Stimulated activated memory B cell treated with anti-CD40 and anti-IgM and Interleukin-4, amounts not matched to agents 10 μg/mL and 1 μg/mL and 100 μg/mL, for 72 hours (primary cell): ENCODE measurements around the gene ST6GALNAC2.
"Not testable (repeated sequence)": the region's sequence is repeated elsewhere in the genome, so short reads cannot be mapped to it uniquely, and the experiment has no call there.

ENCODE experiments used
- ATAC-seq: fragments of 150-1000 bp; cut with Tn5 transposase; 2 replicates; pipeline ENCODE4 v1.10.0; 2021
- H3K27ac Mint-ChIP-seq: one replicate; pipeline ENCODE4 v1.8.0; 2022; ENCODE audit warnings: mild to moderate bottlenecking, mixed read lengths
- H3K27me3 Mint-ChIP-seq: one replicate; pipeline ENCODE4 v1.8.0; 2022; ENCODE audit warnings: mixed read lengths
- H3K36me3 Mint-ChIP-seq: one replicate; pipeline ENCODE4 v1.8.0; 2022; ENCODE audit warnings: mixed read lengths
- H3K4me1 Mint-ChIP-seq: one replicate; pipeline ENCODE4 v1.8.0; 2022; ENCODE audit warnings: mixed read lengths
- H3K4me3 Mint-ChIP-seq: one replicate; pipeline ENCODE4 v1.8.0; 2022; ENCODE audit warnings: mild to moderate bottlenecking, moderate library complexity, mixed read lengths
- H3K9me3 Mint-ChIP-seq: one replicate; pipeline ENCODE4 v1.8.0; 2022; ENCODE audit warnings: mixed read lengths

The ST6GALNAC2 gene

DNA sequence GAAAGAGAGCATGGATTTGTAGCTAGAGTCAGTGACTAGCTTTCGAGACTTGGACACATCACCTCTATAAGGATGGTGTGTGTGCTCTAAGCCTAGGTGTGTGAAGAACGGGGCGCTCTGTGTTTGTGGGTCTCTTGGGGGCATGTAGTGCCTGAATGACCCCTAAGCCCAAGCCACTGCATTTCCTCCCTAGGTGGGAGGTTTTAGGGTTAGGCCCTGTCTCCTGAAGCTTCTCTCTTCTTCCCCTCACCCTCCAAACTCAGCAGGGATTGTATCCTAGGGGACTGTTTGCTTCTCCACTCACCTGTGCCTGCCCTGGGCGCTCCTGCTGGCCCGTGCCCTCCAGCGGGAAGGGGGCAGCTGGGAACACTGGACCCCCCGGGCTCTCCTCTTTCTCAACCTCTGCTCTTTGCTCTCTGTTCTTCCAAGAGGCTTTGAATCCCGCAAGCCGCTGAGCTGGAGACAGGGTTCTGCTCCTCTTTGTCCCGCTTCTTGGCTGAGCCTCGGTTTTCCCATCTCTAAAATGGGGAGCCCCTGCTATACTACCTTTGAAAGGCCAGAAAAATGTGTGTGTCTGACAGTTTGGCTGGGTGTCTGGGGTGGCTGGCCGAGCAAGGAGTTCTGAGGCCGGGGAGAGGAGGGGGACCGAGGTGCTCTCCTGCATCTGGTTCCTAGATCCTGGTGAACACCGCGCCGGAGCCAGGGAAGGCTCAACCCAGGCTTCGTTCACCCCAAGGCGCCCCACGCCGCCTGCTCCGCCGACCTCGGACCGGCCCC lies 49.0 kb downstream of the ST6GALNAC2 start:
- ATAC-seq: no peak
- peaks cover 43% of the 10 kb centered on the region for H3K27me3 Mint-ChIP-seq
- H3K4me3 Mint-ChIP-seq: peak overlapping the region; percentile 47
- H3K36me3 Mint-ChIP-seq: no peaks in the 10 kb centered on the region
- peaks cover 40% of the 10 kb centered on the region for H3K4me1 Mint-ChIP-seq
- no peak overlapping the region for H3K27ac Mint-ChIP-seq
- no peaks in the 10 kb centered on the region for H3K9me3 Mint-ChIP-seq

DNA sequence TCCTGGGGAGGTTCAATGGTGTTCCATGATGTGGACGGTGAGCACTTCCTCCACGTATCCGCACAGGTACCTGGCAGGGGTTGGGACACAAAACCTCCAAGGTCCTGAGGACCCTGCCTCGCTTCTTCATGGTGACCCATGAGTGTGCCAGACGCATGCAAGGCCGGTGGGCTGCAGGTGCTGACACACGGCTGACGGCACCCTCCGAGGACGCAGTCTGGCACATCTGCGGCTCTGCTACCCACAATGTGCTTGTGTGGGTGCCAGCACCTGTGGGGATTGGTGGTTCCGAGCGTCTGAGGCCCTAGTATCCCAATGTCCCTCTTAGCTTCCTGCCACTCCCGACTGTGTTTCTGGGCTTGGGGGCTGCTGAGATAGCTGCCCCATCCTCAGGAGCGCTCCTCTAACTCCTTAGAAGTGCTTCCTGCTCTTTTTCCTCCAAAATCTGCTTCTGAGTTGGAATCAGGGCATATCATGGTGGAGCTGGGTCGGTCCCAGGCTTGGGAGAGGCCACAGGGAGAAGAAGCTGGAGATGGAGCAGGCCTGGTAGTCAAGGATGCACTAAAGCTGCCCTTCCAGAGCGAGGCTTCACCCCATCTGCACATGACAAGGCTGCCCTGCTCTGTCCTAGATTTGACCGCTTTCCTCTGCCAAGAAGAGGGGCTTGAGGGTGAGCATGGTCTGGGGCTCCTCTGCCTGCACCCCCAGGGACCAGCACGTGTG lies 49.7 kb downstream of the ST6GALNAC2 start:
- H3K27ac Mint-ChIP-seq: no peak overlapping the region
- no peak overlapping the region for H3K4me3 Mint-ChIP-seq

DNA sequence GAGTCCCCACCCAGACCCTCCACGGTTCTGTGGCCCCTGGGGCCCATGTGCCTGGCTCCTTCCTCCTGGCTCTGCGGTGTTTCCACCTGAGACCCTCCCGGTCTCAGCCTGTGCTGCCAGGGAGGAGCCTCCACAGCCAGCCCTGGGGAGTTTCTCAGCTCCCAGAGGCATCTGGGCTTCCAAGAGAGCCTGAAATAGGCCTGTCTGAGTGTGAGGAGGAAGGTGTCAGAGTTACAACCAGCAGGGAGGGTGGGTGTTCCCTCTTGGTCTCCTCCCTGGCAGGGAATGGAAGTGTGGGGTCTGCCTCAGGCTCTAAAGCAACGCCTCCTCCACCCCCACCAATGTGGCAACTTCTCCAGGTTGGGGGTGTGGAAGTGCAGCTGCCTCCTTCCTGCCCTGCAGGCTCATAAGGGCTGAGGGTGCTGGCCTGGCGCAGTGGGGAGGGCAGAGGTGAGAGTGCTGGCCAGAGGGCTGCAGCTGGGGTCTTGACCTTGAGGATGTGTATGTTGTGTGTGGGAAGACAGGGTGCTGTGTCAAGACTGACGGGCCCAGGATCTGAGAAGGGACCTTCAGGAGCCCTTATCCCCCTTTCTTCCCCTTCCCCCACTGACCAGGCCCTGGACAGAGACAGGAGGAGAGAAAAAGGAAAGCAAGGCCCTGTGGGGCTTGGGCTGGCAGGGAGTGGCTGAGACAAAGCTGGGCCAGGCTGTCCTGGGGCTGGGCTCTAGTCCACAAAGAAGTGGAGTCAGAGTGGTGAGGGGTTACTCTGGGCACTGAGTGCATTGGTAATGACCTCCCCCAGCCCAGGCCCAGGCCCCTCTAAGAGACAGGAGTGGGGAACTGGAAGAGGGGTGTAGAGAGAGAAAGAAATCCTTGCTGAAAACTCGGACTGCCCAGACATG lies 50.6 kb downstream of the ST6GALNAC2 start:
- Mint-ChIP-seq H3K9me3 (no peaks in the 10 kb centered on the region), H3K27ac (no peak overlapping the region), H3K27me3 (peaks cover 43% of the 10 kb centered on the region), H3K4me3 (no peak overlapping the region), H3K4me1 (peaks cover 42% of the 10 kb centered on the region), H3K36me3 (no peaks in the 10 kb centered on the region)
- ATAC-seq: no peak

More for the DNA sequence above, 49.7 kb downstream of the ST6GALNAC2 start:
- H3K4me1 Mint-ChIP-seq: peaks cover 43% of the 10 kb centered on the region
- H3K9me3 Mint-ChIP-seq: no peaks in the 10 kb centered on the region
- no peaks in the 10 kb centered on the region for H3K36me3 Mint-ChIP-seq
- peaks cover 43% of the 10 kb centered on the region for H3K27me3 Mint-ChIP-seq
- ATAC-seq: no peak

DNA sequence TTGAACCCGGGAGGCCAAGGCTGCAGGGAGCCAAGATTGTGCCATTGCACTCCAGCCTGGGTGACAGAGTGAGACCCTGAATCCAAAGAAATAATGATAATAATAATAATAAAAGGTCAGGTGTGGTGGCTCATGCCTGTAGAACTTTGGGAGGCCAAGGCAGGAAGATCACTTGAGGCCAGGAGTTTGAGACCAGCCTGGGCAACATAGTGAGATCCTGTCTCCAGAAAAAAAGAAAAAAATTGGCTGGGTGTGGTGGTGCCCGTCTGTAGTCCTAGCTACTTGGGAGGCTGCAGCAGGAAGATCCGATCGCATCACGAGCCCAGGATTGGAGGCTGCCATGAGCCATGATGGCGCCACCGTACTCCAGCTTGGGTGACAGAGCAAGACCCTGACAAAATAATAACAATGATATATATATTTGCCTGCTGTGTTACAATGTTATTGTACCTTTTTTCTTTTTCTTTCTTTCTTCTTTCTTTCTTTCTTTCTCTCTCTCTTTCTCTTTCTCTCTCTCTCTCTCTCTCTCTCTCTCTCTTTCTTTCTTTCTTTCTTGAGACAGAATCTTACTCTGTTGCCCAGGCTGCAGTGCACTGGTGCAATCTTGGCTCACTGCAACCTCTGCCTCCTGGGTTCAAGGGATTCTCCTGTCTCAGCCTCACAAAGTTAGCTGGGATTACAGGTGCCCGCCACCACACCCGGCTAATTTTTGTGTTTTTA lies 51.9 kb downstream of the ST6GALNAC2 start:
- ATAC-seq: not testable (repeated sequence)

DNA sequence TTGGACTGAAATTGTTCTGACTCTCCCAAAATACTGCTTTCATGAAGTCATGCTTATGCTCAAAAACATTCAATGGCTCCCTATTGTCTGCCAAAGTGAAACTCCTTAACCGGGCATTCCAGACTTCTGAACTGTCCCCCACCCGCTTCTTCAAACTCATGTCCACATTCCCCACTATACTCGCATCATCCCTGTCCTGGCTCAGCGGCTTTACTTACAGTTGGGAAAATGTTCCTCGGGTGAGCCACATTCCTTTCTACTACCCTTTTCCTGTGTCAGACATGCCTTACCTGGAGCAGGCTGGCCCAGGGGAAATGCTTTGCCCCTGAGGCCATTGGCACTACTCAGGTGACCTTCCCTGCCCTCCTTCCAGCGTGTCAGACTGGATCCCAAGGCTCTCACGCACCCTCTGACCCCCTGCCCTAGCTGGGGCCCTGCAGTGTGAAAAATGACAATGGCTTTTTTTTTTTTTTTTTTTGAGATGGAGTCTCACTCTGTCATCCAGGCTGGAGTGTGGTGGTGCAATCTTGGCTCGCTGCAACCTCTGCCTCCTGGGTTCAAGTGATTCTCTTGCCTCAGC lies 53.5 kb downstream of the ST6GALNAC2 start:
- Mint-ChIP-seq H3K27me3 (peaks cover 25% of the 10 kb centered on the region), H3K27ac (peak overlapping the region; percentile 98), H3K4me1 (peaks cover 55% of the 10 kb centered on the region), H3K36me3 (no peaks in the 10 kb centered on the region), H3K4me3 (no peak overlapping the region), H3K9me3 (no peaks in the 10 kb centered on the region)
- no peak for ATAC-seq

More for the DNA sequence above, 51.9 kb downstream of the ST6GALNAC2 start:
- H3K4me3 Mint-ChIP-seq, H3K9me3 Mint-ChIP-seq, H3K36me3 Mint-ChIP-seq: not testable (repeated sequence)
- Mint-ChIP-seq H3K27me3 (peaks cover 33% of the 10 kb centered on the region), H3K27ac (peak overlapping the region; percentile 17), H3K4me1 (peaks cover 46% of the 10 kb centered on the region)

DNA sequence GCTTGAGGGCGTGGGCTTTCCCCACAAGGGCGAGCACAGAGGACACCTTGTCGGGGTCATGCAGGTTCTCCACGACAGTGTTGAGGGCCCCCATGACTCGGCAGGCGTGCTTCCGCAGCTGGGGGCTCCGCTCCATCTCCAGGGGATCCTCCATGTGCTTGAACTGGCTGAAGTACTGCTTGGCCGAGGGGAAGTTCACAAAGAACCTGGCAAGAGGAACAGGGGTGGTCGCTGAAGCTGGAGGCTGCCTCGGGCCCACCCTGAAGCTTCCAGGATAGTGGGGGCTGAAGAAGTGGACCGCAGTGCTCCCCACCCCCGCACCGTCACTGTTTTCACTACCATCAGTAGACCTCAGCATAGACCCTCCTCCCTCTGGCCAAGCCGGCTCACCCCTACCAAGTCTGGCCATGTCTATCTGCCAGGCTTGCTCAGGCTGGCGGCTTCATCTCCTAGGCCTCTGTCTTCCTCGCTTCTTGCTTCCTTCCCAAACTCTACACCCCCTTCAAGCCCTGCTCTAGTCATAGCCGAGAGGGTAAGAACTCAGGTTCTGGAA lies 54.1 kb downstream of the ST6GALNAC2 start:
- Mint-ChIP-seq H3K36me3 (no peaks in the 10 kb centered on the region), H3K27me3 (peaks cover 19% of the 10 kb centered on the region), H3K27ac (peak overlapping the region; percentile 98), H3K4me1 (peaks cover 59% of the 10 kb centered on the region), H3K4me3 (no peak overlapping the region), H3K9me3 (no peaks in the 10 kb centered on the region)
- no peak for ATAC-seq

DNA sequence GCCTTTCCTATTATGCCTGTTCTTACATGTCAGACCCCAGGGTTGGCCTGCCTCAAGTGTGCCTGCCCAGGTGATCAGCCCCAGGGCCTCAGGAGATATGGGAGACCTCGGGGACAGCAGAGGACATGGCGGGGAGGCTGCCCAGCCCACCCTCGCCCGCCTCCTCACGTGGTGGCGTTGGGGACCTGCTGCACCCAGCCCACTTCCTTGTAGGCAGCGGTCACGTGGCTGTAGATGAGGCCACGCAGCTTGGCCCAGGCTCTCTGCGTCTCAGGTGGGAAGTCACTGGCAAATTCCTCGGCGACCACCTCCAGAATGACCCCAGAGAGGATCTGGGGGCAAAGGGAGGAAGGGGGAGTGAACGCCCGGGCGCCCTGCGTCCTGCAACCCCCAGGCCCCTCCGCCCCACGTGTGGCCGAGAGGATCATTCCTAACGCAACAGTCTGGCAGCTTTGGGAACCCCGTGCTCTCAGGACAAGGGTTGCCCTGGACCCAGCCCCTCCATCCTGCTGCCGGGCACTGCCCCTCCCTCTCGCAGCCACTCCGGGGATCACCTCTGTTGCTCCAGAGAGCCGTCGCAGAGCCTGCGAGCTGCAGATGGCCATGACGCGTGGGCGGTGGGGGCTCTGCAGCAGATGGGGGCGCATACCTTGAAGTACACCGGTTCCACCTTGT lies 54.7 kb downstream of the ST6GALNAC2 start:
- no peaks in the 10 kb centered on the region for H3K36me3 Mint-ChIP-seq
- no peak for ATAC-seq
- H3K4me3 Mint-ChIP-seq: no peak overlapping the region
- peaks cover 13% of the 10 kb centered on the region for H3K27me3 Mint-ChIP-seq
- no peaks in the 10 kb centered on the region for H3K9me3 Mint-ChIP-seq
- peaks cover 59% of the 10 kb centered on the region for H3K4me1 Mint-ChIP-seq
- H3K27ac Mint-ChIP-seq: peak overlapping the region; percentile 98

DNA sequence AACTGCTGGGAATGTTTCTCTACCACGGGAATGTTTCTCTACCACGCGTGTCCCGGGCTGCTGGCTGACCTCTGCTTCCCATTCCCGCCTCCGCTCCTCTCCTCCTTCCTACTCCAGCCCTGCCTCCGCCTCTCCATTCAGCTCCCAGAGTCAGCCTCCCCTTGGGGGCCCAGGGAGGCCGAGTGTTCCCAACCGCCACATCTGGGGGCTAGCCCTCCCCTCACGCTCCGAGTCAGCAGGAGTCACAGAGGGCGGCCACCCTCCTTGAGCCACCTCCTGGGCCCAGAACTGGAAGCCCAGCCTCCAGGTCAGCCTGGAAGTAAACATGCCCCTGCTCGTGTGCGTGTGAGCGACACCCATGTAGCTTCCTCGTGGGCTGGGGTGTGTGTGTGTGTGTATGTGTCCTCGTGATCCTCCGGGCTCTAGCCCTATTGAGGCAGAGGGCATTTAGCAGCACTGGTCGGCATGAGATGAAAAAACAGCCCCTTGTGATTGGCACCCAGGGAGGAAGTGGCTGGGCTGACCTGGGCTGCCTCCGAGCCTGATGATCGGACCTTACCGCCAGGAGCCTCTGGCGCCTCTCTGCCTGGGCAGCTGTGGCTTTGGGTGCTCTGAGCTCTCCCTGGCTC lies 55.5 kb downstream of the ST6GALNAC2 start:
- H3K27ac Mint-ChIP-seq: peak overlapping the region; percentile 98

DNA sequence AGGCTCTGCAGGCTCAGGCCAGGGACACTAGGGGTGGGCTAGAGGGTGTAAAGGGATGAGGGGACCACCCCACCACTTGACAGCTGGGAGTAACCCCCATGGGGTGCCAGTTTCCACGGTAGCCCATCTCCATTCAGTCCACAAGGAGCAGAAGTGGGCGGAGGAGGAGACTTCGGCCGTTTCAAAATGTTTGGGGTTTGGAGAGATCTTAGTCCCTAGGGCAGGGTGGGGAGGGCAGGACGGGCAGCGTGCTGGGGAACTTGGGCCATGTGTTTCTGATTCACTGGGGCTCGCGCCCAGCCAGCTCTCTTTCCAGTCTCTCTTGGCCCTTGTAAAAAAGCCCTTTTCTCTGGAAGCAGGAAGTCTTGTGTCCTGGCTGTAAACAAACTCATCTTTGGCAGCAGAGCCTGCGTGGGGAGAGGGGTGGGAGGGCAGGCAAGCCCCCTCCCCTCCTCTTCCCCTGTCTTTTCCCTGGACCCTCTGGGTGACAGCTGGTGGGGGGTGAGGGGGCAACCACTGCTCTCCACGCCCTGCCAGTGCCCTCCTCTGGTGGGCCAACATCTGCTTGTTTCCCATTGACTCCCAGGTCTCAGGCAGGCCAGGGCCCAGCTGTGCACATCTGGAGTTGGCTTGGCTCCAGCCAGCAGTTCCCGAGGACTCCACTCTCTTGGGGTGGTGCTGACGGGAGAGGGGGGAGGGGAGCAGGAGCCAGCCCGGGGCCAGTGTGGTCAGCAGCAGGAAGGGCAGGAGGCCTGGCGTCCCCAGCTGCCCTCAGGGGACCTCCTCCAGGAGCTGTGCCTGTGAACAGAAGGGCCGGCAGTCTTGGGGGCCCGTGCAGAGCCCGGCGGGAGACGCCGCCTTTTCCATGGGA lies 56.2 kb downstream of the ST6GALNAC2 start:
- Mint-ChIP-seq H3K27ac (peak overlapping the region; percentile 98), H3K4me3 (peak overlapping the region; percentile 68), H3K9me3 (no peaks in the 10 kb centered on the region), H3K36me3 (no peaks in the 10 kb centered on the region), H3K27me3 (no peaks in the 10 kb centered on the region), H3K4me1 (peaks cover 56% of the 10 kb centered on the region)
- ATAC-seq: no peak

More for the DNA sequence above, 55.5 kb downstream of the ST6GALNAC2 start:
- Mint-ChIP-seq H3K4me3 (peak overlapping the region; percentile 32), H3K36me3 (no peaks in the 10 kb centered on the region), H3K27me3 (peaks cover 6% of the 10 kb centered on the region), H3K4me1 (peaks cover 55% of the 10 kb centered on the region), H3K9me3 (no peaks in the 10 kb centered on the region)
- ATAC-seq: no peak

DNA sequence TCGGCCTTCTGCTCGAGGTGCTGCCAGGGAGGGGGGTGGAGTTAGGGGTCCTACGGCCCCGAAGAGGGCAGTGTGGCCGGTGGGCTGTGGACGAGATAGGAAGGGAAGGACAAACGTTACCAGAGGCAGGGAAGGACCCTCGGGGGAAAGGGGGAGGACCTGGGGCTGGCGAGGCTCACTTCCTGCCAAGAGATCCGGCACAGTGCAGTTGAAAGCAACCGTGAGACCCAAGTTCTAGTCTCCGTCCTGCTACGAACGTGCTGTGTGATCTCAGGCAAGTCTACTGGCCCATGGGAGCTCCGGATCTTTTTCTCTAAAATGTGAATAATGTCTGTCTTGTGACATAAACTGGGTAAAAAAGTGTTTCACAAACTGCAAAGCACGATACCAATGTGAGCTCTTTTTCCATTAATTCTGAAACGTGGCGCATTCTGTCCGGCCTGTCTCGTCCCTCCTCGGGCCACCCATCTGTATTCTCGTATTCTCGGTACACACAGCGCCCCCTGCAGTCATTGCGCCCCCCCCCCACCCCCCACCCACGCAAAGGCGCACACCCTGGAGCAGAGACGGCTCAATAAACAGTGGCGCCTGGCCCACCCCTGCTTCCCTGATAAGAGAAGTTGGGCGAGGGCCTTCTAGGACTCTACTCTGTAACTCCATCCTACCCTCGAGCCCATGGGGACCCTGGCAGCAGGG lies 57.0 kb downstream of the ST6GALNAC2 start:
- peak overlapping the region; percentile 98 for H3K27ac Mint-ChIP-seq
- no peaks in the 10 kb centered on the region for H3K9me3 Mint-ChIP-seq
- H3K27me3 Mint-ChIP-seq: no peaks in the 10 kb centered on the region
- ATAC-seq: peak; percentile 38
- H3K4me1 Mint-ChIP-seq: peaks cover 64% of the 10 kb centered on the region
- peak overlapping the region; percentile 68 for H3K4me3 Mint-ChIP-seq
- no peaks in the 10 kb centered on the region for H3K36me3 Mint-ChIP-seq

DNA sequence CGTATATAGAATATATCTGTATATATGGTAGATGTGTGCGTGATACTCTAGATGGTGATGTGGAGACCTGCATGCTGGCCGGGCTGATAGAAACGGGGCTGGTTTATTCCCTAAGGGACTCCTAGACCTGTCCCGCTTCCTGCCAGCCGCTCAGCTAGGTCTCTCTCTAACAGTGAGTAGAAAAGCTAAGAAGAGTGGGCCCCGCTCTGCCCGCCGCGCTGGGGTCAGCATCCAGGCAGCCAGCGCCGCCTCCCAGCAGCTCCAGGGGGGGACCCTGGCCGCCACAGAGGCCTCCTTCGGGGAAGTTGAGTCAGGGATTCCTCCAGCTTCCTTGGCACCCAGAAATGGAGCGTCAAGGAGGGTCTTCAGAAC lies 57.5 kb downstream of the ST6GALNAC2 start:
- peak; percentile 79 for ATAC-seq
- H3K27me3 Mint-ChIP-seq: peaks cover 3% of the 10 kb centered on the region
- H3K27ac Mint-ChIP-seq: peak overlapping the region; percentile 98

DNA sequence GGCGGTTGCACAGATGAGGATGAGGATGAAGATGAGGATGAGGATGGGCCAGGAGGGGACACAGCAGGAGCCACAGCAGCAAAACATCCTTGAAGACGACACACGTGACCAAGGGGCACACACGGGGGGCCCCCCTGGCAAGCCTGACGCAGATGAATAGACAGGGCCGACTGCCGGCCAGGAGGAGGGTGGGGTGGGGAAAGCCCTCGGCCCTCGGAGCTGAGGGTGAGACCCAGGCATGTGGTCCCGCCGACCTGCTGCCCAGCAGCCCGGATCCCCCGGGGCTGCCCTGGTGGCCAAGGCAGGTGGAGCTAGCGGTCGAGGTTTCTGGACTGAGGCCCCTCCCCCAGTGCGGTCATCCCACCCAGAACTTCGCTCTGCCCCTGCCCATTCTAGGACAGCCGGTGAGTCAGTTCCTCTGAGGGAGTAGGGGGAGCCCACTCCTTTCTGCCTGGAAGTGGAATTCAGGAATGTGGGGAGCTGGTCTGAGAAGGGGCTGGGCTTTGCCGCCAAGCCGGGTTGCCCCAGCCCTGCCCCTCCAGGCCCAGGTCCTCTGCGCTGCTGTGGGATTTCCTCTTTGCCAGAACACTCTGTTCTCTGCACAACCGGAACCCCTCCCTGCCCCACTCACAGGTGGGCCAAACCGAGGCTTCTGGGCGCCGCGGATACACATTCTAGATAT lies 58.1 kb downstream of the ST6GALNAC2 start:
- Mint-ChIP-seq H3K36me3 (no peaks in the 10 kb centered on the region), H3K4me3 (peak overlapping the region; percentile 68), H3K9me3 (no peaks in the 10 kb centered on the region), H3K27me3 (peaks cover 8% of the 10 kb centered on the region), H3K27ac (peak overlapping the region; percentile 98), H3K4me1 (peaks cover 74% of the 10 kb centered on the region)
- ATAC-seq: peak; percentile 84

More for the DNA sequence above, 57.5 kb downstream of the ST6GALNAC2 start:
- Mint-ChIP-seq H3K4me1 (peaks cover 69% of the 10 kb centered on the region), H3K36me3 (no peaks in the 10 kb centered on the region), H3K9me3 (no peaks in the 10 kb centered on the region), H3K4me3 (peak overlapping the region; percentile 68)
